HG02759 (cell line): Measurements from ENCODE around the gene PNCK.
"Not testable (repeated sequence)": the region's sequence is repeated elsewhere in the genome, so short reads cannot be mapped to it uniquely, and the experiment has no call there.

Experiments used
- ATAC-seq: cut with Tn5 transposase; IDR thresholded peaks from one replicate; pipeline ENCODE4 v1.9.1; 2021; ENCODE audit warnings: mild to moderate bottlenecking, moderate library complexity; ENCODE audit not compliant: unreplicated experiment

The PNCK gene

DNA sequence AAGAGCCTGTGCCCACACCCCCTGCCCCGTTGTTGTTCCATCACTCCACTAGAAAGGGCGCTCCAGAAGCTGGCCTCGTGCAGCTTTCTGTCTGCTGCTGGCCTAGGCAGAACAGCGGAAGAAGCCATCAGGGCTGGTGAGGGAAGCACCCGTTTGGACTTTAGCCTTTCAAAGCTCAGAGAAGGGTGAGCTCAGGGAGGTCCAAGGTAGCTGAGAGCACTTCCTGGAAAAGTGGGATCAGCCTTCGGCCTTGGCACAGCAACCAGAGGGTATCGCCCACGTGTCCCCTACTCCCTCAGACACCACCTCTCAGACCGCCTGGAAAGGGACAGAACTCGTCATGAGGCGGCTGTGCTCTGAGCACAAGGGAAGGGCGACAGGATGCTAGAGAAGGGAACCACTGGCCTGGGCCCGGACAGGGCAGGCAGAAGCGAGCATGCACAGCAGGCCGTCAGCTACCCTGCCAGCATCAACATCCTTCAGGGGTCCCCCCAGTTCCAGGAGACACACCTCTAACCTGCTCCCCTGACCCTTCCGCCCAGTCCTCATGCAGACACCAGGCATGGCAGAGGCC is 25.7 kb upstream of the PNCK start:
- ATAC-seq = not testable (repeated sequence)

DNA sequence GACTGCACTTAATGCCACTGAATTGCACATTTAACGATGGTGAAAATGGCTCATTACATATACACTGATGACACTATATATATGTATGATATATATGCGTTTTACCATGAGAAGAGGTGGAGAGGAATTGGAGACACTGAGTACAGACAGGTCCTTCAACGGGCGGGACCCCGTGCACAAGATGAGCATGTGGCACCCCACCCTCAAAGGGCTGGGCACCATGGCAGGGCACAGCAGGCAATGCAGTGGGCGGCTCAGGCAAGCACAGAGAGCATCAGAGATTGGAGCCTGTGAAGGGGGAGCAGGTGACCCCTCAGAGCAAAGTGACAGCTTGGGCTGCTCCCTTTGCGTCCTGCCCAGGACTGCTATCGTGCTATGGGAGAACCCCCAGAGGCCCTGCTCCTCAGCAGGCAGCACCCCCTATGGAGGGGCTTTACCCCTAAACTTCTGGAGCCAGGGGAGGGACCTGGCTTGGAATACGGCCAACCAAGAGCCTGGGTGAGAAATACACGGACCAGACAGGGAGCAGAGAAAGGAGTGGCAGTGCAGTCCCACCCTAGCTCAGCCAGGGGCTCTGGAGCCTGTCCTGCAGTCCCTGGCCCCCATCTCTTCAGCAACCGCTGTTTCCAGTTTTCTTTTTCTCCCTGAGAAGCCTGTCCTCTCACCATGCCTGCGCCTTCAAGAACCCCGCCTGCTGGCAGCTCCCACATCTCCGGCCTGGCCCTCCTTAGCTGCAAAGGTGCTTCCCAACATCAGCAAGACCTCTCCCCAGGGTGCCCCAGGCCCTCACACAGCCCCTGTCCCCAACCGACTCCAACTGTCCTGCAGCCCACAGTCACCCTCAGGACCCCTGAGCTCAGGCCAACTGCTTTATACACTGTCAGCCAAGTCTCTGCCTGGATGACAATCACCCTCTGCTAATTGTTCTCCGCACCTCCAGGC is 24.6 kb upstream of the PNCK start:
- no peak for ATAC-seq

DNA sequence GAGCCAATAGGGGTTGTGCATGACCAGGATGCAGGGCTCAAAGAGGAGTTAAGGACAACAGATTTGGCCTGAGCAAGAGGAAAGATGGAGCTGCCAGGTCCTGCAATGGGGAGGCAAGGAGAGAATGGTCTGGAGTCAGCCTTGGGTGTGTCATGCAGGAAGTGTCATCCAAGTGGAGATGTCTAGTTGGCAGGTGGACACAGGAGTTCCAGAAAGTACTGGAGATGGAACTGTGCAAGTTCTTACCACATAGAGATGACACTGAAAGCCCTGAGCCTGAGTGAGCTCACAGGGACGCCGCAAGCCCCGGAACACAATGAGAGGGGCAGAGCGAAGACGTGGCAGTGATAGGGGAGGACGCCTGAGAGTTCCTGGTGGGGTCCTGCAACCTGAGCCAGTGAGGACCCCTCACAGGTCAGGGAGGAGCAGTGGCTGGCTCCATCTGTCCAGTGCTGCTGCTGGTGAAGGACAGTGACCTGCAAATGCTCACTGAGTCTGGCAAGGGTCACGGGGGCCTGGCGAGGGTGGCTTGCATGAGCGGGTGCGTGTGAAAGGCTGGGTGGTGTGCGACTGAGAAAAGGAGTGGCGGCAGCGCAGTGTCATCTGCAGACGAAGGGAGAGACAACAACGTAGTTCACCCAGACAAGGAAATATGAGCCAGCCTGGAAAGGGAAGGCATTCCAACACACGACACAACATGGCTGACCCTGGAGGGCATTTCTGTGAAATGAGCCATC is 23.5 kb upstream of the PNCK start:
- not testable (repeated sequence) for ATAC-seq

DNA sequence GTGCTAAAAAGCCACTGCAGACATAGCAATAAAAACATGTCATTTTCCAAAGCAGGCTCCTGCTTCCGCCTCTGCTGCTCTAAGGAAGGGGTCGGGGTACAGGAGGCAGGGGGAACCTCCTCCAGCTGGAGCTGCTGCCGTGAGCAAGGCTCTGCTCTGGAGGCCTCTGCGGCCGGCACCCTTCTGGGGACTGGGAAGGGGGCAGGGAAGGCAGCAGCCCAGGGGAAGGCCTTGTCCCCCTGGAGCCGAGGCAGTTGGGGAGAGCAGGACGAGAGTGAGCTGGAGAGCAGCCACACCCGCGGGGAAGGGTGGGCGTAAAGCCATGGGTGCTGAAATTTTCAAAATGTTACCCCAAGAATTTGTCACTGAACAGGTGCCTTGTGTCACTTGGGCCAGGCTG is 22.9 kb upstream of the PNCK start:
- ATAC-seq = not testable (repeated sequence)

DNA sequence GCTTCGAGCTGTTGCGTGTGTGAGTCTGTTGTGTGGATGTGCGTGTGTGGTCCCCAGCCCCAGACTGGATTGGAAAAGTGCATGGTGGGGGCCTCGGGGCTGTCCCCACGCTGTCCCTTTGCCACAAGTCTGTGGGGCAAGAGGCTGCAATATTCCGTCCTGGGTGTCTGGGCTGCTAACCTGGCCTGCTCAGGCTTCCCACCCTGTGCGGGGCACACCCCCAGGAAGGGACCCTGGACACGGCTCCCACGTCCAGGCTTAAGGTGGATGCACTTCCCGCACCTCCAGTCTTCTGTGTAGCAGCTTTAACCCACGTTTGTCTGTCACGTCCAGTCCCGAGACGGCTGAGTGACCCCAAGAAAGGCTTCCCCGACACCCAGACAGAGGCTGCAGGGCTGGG is 22.5 kb upstream of the PNCK start:
- no peak for ATAC-seq

DNA sequence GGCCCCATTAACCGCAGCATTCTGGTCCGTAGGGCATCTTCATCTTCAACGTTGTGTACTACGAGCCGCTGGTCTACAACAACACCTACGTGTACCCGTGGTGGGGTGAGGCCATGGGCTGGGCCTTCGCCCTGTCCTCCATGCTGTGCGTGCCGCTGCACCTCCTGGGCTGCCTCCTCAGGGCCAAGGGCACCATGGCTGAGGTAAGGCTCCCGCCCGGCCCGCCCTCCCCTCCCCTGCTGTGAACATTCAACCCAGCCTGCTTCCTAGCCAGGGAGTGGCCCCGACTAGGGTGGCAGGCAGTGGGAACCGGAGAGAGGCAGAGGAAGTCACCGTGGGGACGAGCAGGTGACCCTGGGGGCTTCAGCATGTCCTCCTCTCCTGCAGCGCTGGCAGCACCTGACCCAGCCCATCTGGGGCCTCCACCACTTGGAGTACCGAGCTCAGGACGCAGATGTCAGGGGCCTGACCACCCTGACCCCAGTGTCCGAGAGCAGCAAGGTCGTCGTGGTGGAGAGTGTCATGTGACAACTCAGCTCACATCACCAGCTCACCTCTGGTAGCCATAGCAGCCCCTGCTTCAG is 21.2 kb upstream of the PNCK start:
- ATAC-seq = no peak

DNA sequence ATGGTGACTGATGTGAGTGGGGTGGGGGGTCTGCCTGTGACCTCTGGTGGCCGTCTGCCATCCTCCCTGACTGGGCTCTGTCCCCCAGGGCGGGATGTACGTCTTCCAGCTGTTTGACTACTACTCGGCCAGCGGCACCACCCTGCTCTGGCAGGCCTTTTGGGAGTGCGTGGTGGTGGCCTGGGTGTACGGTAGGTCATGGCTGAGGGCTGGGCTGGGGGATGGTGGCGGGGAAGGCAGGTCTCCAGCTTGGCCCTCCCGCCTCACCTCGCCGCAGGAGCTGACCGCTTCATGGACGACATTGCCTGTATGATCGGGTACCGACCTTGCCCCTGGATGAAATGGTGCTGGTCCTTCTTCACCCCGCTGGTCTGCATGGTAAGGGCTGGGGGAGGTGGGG is 20.6 kb upstream of the PNCK start:
- ATAC-seq = not testable (repeated sequence)

DNA sequence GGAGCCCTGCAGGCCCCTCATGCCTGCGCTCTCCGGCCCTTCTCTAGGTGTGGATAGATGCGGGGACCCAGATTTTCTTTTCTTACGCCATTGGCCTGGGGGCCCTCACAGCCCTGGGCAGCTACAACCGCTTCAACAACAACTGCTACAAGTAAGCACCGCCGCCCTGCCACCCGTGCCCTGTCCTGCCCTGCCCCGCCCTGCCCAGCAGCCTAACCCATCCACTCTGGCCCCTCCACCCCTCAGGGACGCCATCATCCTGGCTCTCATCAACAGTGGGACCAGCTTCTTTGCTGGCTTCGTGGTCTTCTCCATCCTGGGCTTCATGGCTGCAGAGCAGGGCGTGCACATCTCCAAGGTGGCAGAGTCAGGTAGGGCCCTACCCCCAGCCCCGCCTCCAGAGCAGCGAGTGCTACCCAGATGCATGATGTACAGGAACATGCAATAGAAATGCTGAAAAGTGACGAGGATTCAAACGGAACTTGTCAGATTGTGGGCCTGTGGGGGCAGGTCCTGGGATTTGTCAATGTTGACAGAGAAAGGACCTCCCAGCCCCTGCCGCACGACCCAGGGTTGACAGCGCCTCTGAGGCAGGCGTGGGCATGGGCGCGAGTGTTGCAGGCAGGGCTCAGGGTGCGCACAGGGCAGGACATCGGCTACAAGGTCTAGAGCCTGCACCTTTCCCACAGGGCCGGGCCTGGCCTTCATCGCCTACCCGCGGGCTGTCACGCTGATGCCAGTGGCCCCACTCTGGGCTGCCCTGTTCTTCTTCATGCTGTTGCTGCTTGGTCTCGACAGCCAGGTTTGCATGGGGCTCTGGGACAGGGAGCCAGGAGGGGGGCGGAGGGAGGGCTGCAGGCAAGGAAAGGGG is 19.8 kb upstream of the PNCK start:
- no peak for ATAC-seq

DNA sequence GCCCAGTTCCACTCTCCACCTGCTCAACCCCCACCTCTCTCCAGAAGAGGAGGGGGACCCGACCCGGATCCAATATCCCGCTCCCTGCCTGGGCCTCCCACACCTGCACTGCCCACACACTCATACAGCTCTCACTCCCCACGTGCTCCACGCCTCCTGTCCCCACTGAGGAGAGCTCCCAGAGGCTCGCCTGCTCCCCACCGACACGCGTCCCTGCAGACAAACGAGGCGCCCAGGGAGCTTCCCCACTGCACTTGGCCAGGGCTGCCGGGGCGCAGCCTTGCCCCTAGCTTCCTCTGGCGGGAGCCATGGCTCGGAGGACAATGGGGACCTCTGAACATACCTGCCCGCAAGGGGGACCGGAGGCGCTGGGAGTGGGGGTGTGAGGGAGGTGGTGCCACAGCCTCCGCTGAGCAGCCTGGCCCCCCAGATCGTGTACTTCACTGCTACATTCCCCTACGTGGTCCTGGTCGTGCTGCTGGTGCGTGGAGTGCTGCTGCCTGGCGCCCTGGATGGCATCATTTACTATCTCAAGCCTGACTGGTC is 19.1 kb upstream of the PNCK start:
- ATAC-seq = no peak

DNA sequence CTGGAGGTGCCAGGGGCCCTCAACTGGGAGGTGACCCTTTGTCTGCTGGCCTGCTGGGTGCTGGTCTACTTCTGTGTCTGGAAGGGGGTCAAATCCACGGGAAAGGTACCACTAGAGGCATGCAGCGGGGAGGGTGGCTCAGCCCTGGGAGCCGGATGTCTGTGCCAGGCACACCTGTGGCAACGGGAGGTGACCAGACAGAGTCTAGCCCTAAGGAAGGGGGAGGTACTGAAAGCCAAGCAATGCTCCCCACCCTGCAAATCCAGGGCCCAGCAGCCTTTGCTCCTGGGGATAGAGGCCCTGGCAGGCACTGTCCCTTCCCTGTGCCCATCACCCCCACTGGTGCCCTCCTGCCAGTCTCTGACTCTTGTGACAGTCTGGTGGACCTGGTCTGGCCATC is 18.4 kb upstream of the PNCK start:
- no peak for ATAC-seq

DNA sequence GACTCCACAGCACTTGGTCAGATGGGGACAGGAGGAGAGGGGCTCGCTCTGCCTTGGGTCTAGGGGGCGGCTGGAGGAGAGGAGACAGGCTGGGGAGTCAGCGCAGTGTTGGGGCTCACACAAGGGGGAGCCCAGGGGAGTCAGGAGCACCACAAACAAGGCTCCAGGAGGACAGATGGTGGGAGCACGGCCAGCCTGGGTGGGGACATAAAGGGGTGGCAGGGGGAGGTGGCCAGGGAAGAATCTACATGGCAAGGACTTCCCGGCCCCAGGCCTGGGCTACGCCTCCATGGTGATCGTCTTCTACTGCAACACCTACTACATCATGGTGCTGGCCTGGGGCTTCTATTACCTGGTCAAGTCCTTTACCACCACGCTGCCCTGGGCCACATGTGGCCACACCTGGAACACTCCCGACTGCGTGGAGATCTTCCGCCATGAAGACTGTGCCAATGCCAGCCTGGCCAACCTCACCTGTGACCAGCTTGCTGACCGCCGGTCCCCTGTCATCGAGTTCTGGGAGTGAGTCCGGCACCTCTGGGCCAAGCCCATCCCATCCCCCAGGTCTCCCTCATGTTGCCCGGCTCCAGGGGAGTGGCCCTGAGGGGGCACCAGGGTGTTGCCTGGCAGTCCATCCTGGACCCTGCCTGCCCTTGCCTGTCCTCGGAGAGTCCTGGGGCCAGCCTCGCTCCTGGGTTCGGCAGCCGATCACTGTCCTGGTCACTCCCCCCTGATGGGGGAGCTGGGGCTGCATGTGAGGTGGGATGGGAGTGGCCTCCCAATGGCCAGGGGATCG is 17.6 kb upstream of the PNCK start:
- not testable (repeated sequence) for ATAC-seq

DNA sequence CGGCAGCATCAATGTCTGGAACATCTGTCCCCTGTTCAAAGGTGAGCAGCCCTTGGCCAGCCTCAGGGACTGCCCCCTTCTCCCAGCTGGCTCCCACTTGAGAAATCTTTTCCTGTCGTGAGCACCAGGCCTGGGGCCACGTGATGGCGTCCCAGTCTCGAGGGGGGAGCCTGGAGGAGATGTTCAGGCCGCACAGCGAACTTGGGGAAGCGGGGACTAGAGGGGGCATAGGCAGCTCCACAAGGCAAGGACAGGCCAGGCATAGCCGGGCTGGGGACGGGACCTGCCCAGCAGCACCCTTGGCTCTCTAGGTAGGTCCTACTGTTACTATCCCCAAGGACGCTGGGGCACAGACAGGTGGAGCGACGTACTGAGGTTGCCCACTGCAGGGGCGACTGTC is 16.9 kb upstream of the PNCK start:
- no peak for ATAC-seq

DNA sequence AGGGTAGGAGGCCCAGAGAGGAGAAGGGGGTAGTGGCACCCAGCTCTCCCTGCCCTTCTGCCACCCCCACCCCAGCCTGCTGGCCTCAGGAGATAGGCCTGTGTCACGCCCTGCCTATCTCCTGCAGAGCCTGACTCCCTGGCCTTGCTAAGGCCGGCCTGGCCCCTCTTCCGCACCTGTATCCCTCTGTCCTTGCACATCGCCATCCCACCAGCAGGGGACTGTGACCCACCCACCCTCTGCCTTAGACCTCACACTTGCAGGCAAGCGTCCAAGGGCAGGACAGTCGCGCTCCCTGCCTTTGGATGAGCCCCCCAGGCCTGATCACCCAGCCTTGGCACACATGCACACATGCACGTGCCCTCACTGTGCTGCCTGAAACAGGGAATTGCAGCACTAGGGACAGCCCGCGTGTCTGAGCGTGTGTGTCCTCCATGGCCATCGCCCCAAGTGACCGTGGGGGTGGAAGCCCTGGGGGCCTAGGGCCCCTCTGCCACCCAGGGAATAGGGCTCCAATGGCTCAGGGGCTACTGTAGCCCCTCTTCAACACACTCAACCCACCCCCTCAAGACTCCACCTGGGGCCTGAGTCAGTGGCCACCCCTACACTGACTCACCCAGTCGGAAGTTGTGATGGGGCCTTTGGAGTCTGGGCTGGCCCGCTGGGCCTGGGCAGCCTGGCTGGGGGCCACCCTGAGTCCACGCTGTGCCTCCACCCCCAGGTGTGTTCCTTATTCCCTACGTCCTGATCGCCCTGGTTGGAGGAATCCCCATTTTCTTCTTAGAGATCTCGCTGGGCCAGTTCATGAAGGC is 16.2 kb upstream of the PNCK start:
- ATAC-seq = no peak

DNA sequence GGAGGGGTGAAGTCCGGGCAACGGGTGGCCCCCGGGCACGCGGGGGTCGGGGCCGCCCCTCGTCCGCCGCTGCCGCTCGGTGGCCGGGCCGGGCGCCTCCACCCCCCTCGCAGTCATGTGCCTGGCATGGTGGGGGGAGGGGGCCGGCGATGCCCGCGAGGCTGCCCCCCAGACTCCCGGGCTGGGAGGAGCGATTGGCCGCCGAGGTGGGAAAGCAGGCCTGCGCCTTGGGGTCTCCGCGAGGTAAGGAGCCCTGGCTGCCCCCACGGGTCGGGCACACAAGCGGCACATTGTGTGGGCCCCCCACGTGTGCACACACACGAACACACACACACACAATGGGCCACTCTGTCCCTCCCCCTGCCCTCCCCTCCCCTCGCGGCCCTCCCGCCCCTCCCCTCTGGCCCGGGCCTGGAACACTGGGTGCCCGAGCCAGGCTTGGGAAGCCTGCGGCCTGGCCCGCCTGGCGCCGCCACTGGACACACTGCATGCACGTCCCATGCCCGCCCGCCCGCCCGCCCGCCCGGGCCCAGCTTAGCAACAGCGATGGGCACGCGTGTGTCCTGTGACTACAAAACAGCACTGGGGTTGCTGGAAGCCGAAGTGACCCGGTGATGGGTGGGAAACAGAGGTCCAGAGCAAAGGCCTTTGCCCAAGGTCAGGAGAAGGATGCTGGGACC is 15.4 kb upstream of the PNCK start:
- ATAC-seq = no peak

DNA sequence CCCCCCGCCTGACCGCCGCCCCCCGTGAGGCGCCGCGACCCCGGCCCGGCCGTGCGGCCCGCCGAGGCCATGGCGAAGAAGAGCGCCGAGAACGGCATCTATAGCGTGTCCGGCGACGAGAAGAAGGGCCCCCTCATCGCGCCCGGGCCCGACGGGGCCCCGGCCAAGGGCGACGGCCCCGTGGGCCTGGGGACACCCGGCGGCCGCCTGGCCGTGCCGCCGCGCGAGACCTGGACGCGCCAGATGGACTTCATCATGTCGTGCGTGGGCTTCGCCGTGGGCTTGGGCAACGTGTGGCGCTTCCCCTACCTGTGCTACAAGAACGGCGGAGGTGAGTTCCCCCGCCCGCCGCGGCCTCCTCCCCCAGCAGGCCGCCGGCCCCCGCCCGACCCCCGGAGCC is 14.9 kb upstream of the PNCK start:
- ATAC-seq = no peak

DNA sequence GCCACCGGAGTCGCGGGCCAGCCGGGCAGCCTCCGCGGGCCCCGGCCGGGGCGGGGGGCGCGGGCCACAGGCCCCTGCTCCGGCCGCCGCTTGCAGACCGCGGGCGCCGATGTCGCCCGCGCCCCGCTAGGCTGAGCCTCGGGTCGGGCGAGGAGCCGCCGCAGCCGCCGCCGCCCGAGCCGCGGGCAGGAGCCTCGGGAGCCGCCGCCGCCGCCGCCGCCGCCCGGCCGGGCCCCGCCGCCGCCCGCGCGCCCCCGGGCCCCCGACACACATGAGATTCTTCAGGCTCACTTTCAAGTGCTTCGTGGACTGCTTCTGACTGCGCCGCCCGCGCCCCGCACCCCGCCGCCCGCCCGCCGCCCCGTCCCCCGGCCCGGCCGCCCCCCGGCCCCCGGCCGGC is 14.5 kb upstream of the PNCK start:
- no peak for ATAC-seq

DNA sequence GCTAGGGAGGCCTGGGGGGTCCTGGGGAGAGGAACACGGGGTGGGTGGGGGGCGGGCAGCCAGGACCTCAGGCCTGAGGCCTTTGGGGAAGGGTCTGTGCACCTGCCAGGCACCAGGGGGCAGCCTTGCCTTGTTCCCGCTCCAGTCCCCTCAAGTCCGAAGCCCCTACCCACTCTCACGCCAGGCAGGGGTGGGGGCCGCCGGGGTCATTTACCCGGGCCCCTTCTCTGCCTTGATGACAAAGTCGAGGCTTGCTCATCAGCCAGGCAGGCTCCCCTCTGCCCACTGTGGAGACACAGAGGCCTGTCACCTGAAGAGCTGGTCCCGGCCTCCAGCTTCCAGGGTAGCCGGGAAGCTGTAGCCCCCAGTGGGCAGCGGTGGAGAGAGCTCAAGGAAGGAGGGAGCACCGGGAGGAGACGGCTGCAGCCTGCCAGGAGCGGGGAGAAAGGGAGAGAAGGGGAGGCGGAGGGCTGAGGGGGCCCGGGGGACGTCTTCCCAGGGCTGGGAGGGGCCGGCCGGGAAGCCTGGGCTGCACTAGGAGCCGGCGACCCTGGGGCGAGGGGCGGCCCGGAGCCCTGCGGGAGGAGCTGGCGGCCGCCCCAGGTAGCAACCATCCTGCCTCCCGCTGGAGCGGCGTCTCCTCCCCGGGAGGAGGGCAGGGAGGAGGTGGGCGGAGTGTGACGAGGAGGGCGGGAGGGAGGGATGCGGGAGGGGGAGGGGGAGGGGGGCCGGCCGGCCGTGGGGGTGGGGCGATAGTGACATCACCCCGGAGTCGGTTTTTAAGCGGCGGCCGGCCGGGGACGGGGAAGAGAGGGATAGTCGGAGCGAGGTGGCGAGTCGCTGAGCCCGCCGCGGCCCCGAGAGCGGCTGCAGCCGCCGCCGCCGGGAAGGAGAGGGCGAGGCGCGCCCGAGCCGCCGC is 13.8 kb upstream of the PNCK start, which contains the start of gene SLC6A8:
TSS of gene SLC6A8 (plus strand) at position 806 of the 919 bp plus-strand sequence. CDS start 649 bp downstream, outside the sequence.
- ATAC-seq = no peak
